Colonic mucosa (tissue), 4 donors: ENCODE measurements around the gene SLC15A4. TPM values are rescaled to one million over a fixed set of nuclear protein-coding genes. Genes with fewer than 3 reads are reported as not detected.

ENCODE experiments used
- DNase-seq: peaks from one replicate; pipeline ENCODE4 v3.0.0-alpha.2; 2020
- H3K27ac ChIP-seq: fragments of 200-600 bp; one replicate; pipeline ENCODE4 v1.8.0; 2021
- H3K27me3 ChIP-seq: fragments of 200-600 bp; one replicate; pipeline ENCODE4 v1.8.0; 2021
- H3K36me3 ChIP-seq: fragments of 200-600 bp; one replicate; pipeline ENCODE4 v1.8.0; 2021
- H3K4me1 ChIP-seq: fragments of 200-600 bp; one replicate; pipeline ENCODE4 v1.8.0; 2021; ENCODE audit warnings: mild to moderate bottlenecking
- H3K4me3 ChIP-seq: fragments of 200-600 bp; one replicate; pipeline ENCODE4 v1.8.0; 2021
- H3K9ac ChIP-seq, 2 donors: one replicate each; pipeline ENCODE4 v1.7.0; 2013; ENCODE audit warnings: control low read depth in 2 of 2, low read depth in 2 of 2, low read length in 2 of 2
- H3K9me3 ChIP-seq: fragments of 200-600 bp; one replicate; pipeline ENCODE4 v1.8.0; 2021
- CTCF ChIP-seq: fragments of 200-600 bp; IDR thresholded peaks from one replicate; pipeline ENCODE4 v1.8.0; 2022; ENCODE audit warnings: antibody characterized with exemption, mild to moderate bottlenecking
- intact Hi-C: fragments of 100-400 bp; cut with DNase I; formaldehyde crosslinking; loops from one replicate; pipeline ENCODE4 v1.14.1; 2022
- total RNA-seq, 2 donors: library from RNA; stranded (reverse); fragmentation: NEBNext Ultra II Directional in 1 of 2; extraction: Animal tissue kit (Norgen Biotek cat#: 25700) in 1 of 2; gene quantifications; one replicate each; pipeline ENCODE4 v1.2.1, GENCODE V29; 2021
- donor health status: healthy.
- donor health status: DM: no; HTN: no; CAD: no.
- donor health status: DM: no; HTN: no; CAD: no.

Gene SLC15A4
- total RNA-seq, 2 donors from 2014 or later, result 12.0 to 12.8 TPM

- intact Hi-C loops, result no loop called here
- DNase-seq, result no peak
- no peaks in the 10 kb centered on the region for H3K9me3 ChIP-seq
- H3K4me1 ChIP-seq, result no peaks in the 10 kb centered on the region
- no peak overlapping the region for H3K9ac ChIP-seq
- TF ChIP-seq CTCF, result no peak
- no peaks in the 10 kb centered on the region for H3K36me3 ChIP-seq
- no peak overlapping the region for H3K27ac ChIP-seq
- H3K27me3 ChIP-seq, result no peaks in the 10 kb centered on the region
- no peak overlapping the region for H3K4me3 ChIP-seq
Measured at GRCh38 chr12:128766738-128767501, 56.8 kb downstream of the SLC15A4 start.

- H3K4me3 ChIP-seq, result no peak overlapping the region
- no peak overlapping the region for H3K9ac ChIP-seq
- no peaks in the 10 kb centered on the region for H3K27me3 ChIP-seq
- intact Hi-C loops, result no loop called here
- H3K36me3 ChIP-seq, result no peaks in the 10 kb centered on the region
- TF ChIP-seq CTCF, result no peak
- no peak for DNase-seq
- no peaks in the 10 kb centered on the region for H3K4me1 ChIP-seq
- no peak overlapping the region for H3K27ac ChIP-seq
- no peaks in the 10 kb centered on the region for H3K9me3 ChIP-seq
Measured at GRCh38 chr12:128763395-128763794, 60.4 kb downstream of the SLC15A4 start.

- no peaks in the 10 kb centered on the region for H3K36me3 ChIP-seq
- no peaks in the 10 kb centered on the region for H3K4me1 ChIP-seq
- no peak overlapping the region for H3K9ac ChIP-seq
- no peaks in the 10 kb centered on the region for H3K27me3 ChIP-seq
- H3K9me3 ChIP-seq, result no peaks in the 10 kb centered on the region
- no peak for DNase-seq
- intact Hi-C loops, result no loop called here
- no peak overlapping the region for H3K27ac ChIP-seq
- TF ChIP-seq CTCF, result no peak
- no peak overlapping the region for H3K4me3 ChIP-seq
Measured at GRCh38 chr12:128761379-128761790, 62.4 kb downstream of the SLC15A4 start.

- Histone ChIP-seq H3K36me3 (no peaks in the 10 kb centered on the region), H3K27ac (no peak overlapping the region), H3K9ac (no peak overlapping the region), H3K4me1 (no peaks in the 10 kb centered on the region), H3K9me3 (no peaks in the 10 kb centered on the region), H3K27me3 (no peaks in the 10 kb centered on the region), H3K4me3 (no peak overlapping the region)
- no peak for DNase-seq
- no peak for TF ChIP-seq CTCF
- intact Hi-C loops, result no loop called here
Measured at GRCh38 chr12:128755566-128755965, 68.2 kb downstream of the SLC15A4 start.

- Histone ChIP-seq H3K9me3 (no peaks in the 10 kb centered on the region), H3K9ac (no peak overlapping the region), H3K36me3 (no peaks in the 10 kb centered on the region), H3K27me3 (no peaks in the 10 kb centered on the region), H3K4me3 (no peak overlapping the region), H3K4me1 (no peaks in the 10 kb centered on the region), H3K27ac (no peak overlapping the region)
- intact Hi-C loops, result no loop called here
- no peak for TF ChIP-seq CTCF
- DNase-seq, result no peak
Measured at GRCh38 chr12:128754275-128754674, 69.5 kb downstream of the SLC15A4 start.
